ENCODE measurements around the gene FAM171A2. TPM values are rescaled to one million over a fixed set of nuclear protein-coding genes. Genes with fewer than 3 reads are reported as not detected.
"Not testable (repeated sequence)": the region's sequence is repeated elsewhere in the genome, so short reads cannot be mapped to it uniquely, and the experiment has no call there.

FAM171A2 gene
- total RNA-seq, 1 donor from 2014 or later: 0.62 TPM

- DNase-seq (ENCODE audit: low spot score): no peak
- intact Hi-C loops (cut with DNase I): loop anchor here (5.0 kb wide), 1 partner anchor 137 kb away; no protein-coding TSS in a partner anchor
These were observed 14.0 kb downstream of the FAM171A2 start for GRCh38 chr17:44349553-44350070.

GRCh38 chr17:44348988-44349364, 14.7 kb downstream of the FAM171A2 start:
- no peak for DNase-seq (ENCODE audit: low spot score)
- intact Hi-C loops (cut with DNase I): loop anchor here (5.0 kb wide), 1 partner anchor 137 kb away; no protein-coding TSS in a partner anchor

GRCh38 chr17:44348234-44348987, 15.2 kb downstream of the FAM171A2 start:
- peak; percentile 86 for DNase-seq (ENCODE audit: low spot score)
- intact Hi-C loops (cut with DNase I): loop anchor here (5.0 kb wide), 1 partner anchor 136 kb away; no protein-coding TSS in a partner anchor

DNA sequence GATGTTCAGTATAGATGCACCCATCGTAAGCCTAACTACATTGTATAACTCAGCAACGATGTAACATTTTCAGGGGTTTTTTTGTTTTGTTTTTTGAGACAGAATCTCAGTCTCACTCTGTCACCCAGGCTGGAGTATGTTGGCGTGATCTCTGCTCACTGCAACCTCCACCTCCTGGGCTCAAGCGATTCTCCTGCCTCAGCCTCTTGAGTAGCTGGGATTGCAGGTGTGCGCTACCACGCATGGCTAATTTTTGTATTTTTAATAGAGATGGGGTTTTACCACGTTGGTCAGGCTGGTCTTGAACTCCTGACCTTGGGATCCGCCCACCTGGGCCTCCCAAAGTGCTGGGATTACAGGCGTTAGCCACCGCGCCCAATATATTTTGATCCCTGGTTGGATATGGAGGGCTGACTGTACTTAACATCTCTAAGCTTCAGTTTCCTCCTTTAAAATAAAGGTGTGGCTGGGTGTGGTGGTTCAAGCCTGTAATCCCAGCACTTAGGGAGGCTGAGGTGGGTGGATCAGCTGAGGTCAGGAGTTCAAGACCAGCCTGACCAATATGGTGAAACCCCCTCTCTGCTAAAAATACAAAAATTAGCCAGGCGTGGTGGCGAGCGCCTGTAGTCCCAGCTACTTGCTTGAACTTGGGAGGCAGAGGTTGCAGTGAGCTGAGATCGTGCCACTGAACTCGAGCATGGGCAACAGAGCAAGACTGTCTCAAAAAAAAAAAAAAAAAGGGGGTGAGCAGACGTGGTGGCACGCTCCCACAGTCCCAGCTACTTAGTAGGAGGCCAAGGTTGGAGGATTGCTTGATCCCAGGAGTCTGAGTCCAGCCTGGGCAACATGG, 16.2 kb downstream of the FAM171A2 start:
- intact Hi-C loops (cut with DNase I): loop anchor here (5.0 kb wide), 1 partner anchor 135 kb away; no protein-coding TSS in a partner anchor
- not testable (repeated sequence) for DNase-seq (ENCODE audit: low spot score)

GRCh38 chr17:44346064-44346844, 17.4 kb downstream of the FAM171A2 start:
- intact Hi-C loops (cut with DNase I): loop anchor here (5.0 kb wide), 1 partner anchor 134 kb away; no protein-coding TSS in a partner anchor
- no peak for DNase-seq (ENCODE audit: low spot score)

DNA sequence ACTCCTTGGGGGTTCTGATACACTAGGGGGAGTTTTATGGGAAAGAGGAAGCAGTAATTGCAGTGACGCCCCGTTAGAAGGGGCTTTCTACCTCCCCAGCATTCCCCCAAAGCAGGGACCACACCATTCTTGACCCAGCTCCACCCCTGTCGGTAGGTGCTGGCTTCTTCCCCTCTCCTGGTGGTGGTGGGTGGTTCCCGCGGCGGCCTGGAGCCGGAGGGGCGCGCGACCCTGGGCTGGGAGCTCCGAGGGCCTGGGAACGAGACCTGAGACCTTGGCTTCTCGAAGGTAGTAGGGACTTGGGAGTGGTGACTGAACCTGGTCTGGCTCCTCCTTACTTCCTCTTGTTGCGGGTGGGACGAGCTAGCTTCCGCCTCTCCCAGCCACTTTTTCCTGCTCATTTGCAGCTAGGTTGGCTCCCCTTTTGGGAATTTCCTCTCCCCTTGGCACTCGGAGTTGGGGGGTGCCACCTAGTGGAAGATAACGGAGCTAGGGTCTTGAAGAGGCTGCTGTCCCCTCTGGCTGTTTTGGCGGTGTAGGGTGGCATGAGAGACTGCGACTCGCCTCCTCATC, 18.1 kb downstream of the FAM171A2 start:
- intact Hi-C loops (cut with DNase I): loop anchor here (2.0 to 5.0 kb wide), 2 partner anchors 21 to 133 kb away; partner anchors contain the start of gene SLC25A39
- peak; percentile 81 for DNase-seq (ENCODE audit: low spot score)

DNA sequence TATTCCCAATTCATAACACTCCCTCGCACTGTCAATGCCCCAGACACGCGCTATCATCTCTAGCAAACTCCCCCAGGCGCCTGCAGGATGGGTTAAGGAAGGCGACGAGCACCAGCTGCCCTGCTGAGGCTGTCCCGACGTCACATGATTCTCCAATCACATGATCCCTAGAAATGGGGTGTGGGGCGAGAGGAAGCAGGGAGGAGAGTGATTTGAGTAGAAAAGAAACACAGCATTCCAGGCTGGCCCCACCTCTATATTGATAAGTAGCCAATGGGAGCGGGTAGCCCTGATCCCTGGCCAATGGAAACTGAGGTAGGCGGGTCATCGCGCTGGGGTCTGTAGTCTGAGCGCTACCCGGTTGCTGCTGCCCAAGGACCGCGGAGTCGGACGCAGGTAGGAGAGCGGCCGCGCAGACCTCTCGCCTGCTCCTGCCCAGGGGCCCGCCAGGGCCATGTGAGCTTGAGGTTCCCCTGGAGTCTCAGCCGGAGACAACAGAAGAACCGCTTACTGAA, 18.7 kb downstream of the FAM171A2 start, which contains the start of gene GRN:
Gene GRN, plus strand, starts transcription at position 364 of the 515 bp plus-strand sequence. CDS start 3,863 bp downstream, outside the sequence.
- DNase-seq (ENCODE audit: low spot score): peak; percentile 96
- intact Hi-C loops (cut with DNase I): loop anchor here (2.0 to 5.0 kb wide), 2 partner anchors 20 to 133 kb away; partner anchors contain the start of gene SLC25A39

DNA sequence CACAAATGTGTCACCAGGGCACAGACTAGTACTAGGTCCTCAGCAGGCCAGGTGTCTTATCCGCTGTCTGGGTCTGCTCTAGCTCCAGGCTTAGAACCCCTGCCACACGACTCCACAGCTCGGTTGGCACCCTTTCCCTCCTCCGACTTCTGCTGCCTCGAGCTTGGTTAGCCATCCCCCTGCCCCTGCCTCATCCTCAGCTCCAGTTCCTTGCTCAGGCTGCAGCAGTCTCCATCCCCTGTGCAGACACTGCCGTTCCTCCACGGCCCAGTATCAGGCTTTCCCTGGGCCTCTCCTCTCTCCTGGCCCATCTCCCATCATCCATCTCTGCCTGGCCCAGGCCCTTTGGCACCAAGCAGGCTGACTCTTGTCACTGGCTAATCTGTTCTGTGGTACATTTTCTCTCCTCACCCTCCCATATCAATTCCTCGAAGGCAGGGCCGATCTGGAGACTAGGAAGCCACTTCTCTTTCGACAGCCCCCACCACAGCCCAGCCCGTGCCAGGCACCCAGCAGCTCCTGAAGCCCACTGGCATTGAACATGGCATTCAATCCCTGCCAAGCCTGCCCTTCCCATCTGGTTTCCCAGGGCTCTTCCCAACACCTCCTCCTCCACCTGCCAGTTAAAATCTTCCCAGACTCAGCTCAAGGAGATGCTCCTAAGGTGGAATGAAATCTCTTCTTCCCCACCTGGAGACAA, 20.0 kb downstream of the FAM171A2 start:
- DNase-seq (ENCODE audit: low spot score): no peak
- intact Hi-C loops (cut with DNase I): loop anchor here (2.0 kb wide), 1 partner anchor 19 kb away; the partner anchor contains the start of gene SLC25A39

DNA sequence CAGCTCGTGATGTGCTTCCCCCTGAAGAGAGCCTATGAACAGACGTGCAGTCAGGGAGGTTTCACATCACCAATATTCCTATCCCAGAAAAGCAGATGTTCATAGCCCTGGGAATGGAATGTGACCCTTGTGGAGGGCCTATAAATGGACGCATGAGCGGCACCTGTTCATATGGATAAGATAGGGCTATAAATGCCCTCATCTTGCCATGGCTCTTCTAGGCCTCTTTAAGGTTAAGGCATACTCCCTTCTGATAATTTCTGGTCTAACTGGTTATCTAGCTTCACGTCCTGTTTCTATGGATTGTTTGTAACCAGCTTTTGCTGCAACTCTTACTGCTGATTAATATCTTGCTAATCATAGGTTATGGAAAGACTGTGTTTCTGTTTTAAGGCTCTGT, 23.1 kb downstream of the FAM171A2 start:
- intact Hi-C loops (cut with DNase I); DNase-seq (ENCODE audit: low spot score): not testable (repeated sequence)

GRCh38 chr17:44338702-44339101, 25.0 kb downstream of the FAM171A2 start:
- no peak for DNase-seq (ENCODE audit: low spot score)
- intact Hi-C loops (cut with DNase I): no loop called here

GRCh38 chr17:44335968-44336367, 27.7 kb downstream of the FAM171A2 start:
- intact Hi-C loops (cut with DNase I): no loop called here
- no peak for DNase-seq (ENCODE audit: low spot score)

DNA sequence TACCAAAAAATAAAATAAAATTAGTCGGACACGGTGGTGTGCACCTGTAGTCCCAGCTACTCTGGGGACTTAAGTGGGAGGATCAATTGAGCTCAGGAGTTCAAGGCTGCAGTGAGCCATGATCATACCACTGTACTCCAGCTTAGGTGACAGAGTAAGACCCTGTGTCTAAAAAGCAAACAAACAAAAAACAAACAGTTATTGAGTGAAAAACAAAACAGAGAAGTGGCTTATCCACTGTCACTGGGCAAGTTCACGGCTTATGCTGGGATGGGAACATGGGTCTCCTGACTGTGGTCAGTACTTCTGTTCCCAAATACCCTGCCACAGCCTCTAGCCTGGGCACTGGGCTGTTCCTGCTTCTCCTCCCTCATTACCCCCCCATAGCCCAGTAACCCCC, 28.1 kb downstream of the FAM171A2 start:
- intact Hi-C loops (cut with DNase I): no loop called here

GRCh38 chr17:44334727-44335126, 28.9 kb downstream of the FAM171A2 start:
- intact Hi-C loops (cut with DNase I): no loop called here

More for the DNA sequence above, 28.1 kb downstream of the FAM171A2 start:
- no peak for DNase-seq (ENCODE audit: low spot score)

DNA sequence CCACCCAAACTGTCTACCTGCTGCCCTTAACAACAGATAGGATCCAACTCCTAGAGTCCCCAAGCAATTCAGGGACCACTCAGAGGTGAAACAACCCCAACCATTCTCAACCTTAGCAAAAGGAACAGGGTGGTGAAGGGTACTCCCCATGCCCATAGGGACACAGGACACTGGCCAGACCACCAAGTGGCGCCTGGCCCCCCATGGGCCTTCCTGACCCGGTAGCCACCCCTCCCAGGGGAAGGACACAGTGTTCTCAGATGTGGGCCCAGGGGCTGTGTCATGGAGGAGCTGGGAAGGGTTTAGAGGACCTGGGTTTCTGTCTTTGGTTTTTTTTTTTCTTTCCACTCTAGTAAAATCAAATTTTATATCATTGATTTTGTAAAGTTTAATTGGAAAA, 29.3 kb downstream of the FAM171A2 start:
- DNase-seq (ENCODE audit: low spot score): no peak
- intact Hi-C loops (cut with DNase I): no loop called here

More at GRCh38 chr17:44334727-44335126, 28.9 kb downstream of the FAM171A2 start:
- DNase-seq (ENCODE audit: low spot score): no peak

DNA sequence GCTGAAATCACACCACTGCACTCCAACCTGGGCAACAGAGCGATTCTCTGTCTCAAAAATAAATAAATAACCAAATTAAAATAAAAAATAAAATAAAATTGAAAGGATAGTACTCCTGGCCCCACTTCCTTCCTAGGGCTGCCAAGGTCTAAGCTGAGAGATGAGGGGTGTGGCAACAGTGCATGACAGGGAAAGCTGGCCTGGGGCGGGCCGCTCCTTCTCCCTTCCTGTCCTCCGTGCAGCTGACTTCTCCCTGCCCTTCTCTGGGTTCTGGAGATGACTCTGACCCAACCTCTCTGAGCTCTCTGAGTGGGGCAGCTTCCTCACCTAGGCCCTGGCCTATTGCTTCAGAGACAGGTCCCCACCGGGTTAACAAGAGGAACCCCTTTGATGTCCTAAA, 30.3 kb downstream of the FAM171A2 start:
- peak; percentile 88 for DNase-seq (ENCODE audit: low spot score)
- intact Hi-C loops (cut with DNase I): no loop called here

- peak; percentile 84 for DNase-seq (ENCODE audit: low spot score)
- intact Hi-C loops (cut with DNase I): loop anchor here (2.0 kb wide), 1 partner anchor 121 kb away; no protein-coding TSS in a partner anchor
These were observed 32.3 kb downstream of the FAM171A2 start for GRCh38 chr17:44331249-44331760.

DNA sequence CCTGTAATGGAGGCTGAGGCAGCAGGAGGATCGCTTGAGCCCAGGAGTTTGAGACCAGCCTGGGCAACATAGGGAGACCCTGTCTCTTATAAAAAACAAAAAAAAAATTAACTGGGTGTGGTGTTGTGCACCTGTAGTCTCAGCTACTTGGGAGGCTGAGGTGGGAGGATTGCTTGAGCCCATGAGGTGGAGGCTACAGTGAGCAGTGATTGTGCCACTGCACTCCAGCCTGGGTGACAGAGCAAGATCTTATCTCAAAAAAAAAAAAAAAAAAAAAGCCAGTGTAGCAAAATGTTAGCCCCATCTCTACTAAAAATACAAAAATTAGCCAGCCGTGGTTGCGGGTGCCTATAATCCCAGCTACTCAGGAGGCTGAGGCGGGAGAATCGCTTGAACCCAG, 33.4 kb downstream of the FAM171A2 start:
- DNase-seq (ENCODE audit: low spot score): not testable (repeated sequence)
- intact Hi-C loops (cut with DNase I): loop anchor here (2.0 kb wide), 1 partner anchor 119 kb away; no protein-coding TSS in a partner anchor

All from cardiac septum (tissue), 1 donor.